KOPT-K1 (cell line): ENCODE results near the gene CELF2.

Experiments
- H3K27ac ChIP-seq: fragments of 200-600 bp; sonication (generic); 2 replicates; pipeline ENCODE4 v1.5.1; 2016; ENCODE audit warnings: antibody characterized with exemption, mild to moderate bottlenecking, low read depth, low read length; ENCODE audit not compliant: poor library complexity, severe bottlenecking
- H3K36me3 ChIP-seq: fragments of 200-600 bp; sonication (generic); 2 replicates; pipeline ENCODE4 v1.5.1; 2017; ENCODE audit warnings: antibody characterized with exemption, mild to moderate bottlenecking, low read length, moderate library complexity; ENCODE audit not compliant: insufficient read depth
- H3K9me3 ChIP-seq: fragments of 200-600 bp; sonication (generic); 2 replicates; pipeline ENCODE4 v1.5.1; 2017; ENCODE audit warnings: antibody characterized with exemption, low read length, mild to moderate bottlenecking; ENCODE audit not compliant: insufficient read depth, poor library complexity, severe bottlenecking

Gene CELF2

DNA sequence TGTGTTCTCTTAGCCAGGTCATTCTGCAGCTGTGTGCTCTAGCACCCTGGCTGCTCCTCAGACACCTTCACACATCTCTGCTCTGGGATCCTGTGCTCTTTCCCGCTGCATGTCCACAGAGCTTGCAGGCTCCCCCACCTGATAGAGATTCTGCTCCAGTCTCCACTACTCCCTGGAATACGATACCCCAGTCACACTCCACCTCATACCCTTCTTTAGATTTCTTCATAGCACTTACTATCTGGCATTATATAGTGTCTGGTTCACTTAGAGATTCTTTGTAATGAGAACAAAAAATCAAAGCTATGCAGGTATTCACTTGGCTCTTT, 88.0 kb downstream of the CELF2 start:
- no peak overlapping the region for H3K27ac ChIP-seq
- H3K36me3 ChIP-seq, result no peaks in the 10 kb centered on the region
- peaks cover 9% of the 10 kb centered on the region for H3K9me3 ChIP-seq

DNA sequence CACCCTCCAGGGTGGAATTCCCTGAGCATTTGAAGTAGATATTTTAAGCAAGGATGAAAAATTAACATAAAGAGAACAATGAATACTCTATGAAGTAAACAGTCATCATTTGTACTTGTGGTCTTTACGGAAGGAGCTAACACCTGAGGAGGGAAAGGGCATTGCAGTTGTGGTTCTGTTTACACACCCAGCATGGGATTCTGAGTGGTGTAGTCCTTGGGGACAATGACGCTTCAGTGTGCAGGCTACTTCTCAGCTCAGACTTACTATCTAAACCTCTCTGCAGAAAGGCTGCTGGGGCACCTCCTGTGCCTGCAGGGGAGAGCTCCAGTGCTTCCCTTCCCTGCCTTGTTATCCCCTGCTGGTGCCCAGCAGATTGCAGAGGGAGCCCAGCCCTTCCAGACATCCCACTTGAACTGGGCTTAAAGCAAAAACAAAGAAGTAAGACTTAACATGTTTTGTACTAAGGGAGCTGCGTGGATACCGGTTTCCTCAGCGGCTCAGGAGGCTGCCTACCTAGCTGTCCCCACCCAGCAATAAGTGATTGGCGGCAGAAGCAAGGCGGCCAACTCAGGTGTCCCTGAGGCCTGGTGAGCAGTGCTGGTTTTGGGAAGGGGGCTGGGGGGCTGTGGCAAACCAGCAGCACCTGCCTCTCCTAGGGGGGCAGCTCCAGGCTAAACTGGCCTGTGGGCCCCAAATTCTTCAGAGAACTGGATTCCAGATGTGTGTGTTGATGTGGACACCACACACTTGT, 89.1 kb downstream of the CELF2 start:
- Histone ChIP-seq H3K27ac (no peak overlapping the region), H3K9me3 (peaks cover 9% of the 10 kb centered on the region), H3K36me3 (no peaks in the 10 kb centered on the region)

DNA sequence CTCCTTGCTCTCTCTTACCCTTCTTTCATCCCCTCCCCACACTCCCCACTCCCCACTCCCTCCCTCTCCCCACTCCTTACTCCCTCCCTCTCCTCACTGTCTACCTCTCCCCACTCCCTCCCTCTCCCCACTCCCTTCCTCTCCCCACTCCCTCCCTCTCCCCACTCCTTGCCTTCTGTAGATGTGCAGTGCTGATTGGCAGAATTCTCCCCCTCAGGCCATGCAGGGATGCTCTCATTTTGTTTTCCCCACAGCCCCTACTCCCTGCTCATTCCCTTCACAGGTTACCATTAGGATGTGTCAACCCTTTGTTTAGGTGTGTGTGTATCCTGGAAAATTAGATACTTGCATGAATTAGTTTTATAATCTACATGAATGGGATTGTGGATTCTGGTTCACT, 90.3 kb downstream of the CELF2 start:
- Histone ChIP-seq H3K27ac (no peak overlapping the region), H3K36me3 (no peaks in the 10 kb centered on the region), H3K9me3 (peaks cover 9% of the 10 kb centered on the region)

DNA sequence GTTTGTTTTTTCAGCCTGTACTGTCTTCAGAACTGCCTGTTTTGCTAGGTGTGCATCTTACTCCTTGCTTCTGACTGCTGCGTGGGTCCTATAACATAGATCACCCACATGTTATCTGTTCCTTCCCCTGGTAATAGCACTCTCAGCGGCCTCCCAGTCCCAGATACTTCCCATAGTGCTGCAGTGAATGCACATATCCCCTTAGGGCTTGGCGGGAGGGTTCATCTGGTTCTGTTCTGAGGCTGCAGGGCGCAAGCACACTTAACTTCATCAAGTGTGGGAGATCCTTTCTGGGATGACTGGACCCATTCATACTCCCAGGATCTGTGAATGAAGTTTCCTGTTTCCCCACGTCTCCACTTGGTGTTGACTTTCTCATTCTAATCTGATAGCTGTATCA, 90.7 kb downstream of the CELF2 start:
- Histone ChIP-seq H3K9me3 (peaks cover 9% of the 10 kb centered on the region), H3K36me3 (no peaks in the 10 kb centered on the region), H3K27ac (no peak overlapping the region)

DNA sequence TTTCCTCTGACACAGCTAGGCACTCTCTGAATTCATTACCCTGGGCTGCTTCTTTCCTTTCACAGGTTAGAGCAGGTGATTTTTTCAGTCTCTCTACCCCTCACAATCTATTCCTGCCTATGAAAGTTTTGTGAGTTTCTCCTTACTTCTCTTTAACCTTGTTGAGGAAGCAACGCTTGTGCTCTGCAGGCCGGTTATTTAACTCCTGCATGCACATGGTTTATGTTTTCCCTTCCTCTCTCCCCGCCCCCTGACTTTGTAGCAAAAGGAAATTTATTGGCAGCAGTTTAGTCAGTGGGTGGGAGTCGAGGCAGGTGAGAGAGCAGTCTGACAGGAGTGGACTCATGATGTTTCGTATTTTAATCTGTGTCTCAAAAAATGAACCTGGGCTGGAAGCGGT, 91.9 kb downstream of the CELF2 start:
- peaks cover 9% of the 10 kb centered on the region for H3K9me3 ChIP-seq
- no peak overlapping the region for H3K27ac ChIP-seq
- H3K36me3 ChIP-seq, result no peaks in the 10 kb centered on the region

DNA sequence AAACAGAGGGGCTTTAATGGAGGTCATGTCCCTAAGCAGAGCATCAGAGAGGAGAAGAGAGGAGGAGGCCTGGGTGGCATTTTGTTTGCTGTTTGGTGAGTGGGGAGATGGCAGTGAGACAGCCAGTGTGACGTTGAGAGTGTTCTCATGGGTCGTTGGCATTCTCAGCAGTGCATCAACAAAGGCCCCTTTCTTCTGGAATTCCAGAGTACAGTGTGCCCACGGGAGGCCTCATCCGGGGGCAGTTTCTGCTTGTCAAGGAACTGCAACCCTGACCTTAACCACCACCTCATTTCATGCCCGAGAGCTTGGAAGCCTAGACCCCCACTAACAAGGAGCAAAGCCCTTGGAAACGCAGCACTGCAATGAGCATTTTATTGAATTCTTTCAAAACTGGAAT, 92.9 kb downstream of the CELF2 start:
- Histone ChIP-seq H3K27ac (no peak overlapping the region), H3K36me3 (no peaks in the 10 kb centered on the region), H3K9me3 (peaks cover 9% of the 10 kb centered on the region)

DNA sequence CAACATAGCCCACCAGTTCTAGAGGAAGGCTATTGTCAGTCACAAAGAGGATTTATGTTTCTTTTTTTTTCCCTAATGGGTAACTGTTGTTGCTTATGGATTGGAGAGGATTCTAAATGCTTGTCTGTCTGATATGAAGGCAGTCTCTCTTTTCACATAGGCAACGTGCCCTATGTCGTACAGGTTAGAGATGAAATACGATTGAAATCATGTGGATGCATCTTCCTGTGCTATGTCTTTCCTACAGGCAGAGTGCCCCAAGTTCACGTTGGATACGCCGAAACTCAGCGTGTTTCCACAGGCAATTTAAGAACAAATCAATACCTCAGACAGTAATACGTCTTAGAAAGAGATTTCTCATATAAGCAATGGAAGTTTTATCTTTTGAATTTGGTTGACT, 93.8 kb downstream of the CELF2 start:
- Histone ChIP-seq H3K36me3 (no peaks in the 10 kb centered on the region), H3K9me3 (peaks cover 9% of the 10 kb centered on the region), H3K27ac (no peak overlapping the region)

DNA sequence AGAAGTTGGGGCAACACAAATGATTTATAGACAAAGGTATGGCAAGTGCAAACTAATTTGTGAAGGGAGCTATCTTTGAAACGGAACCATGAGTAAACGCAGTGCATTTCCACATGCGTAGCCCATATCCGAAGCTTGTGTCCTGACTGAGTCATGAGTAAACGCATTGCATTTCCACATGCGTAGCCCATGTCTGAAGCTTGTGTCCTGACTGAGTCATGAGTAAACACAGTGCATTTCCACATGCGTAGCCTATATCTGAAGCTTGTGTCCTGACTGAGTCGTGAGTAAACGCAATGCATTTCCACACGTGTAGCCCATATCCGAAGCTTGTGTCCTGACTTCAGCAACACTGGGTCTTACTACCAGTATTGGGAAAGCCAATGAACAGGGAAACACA, 95.0 kb downstream of the CELF2 start:
- Histone ChIP-seq H3K36me3 (no peaks in the 10 kb centered on the region), H3K9me3 (peaks cover 9% of the 10 kb centered on the region), H3K27ac (no peak overlapping the region)

DNA sequence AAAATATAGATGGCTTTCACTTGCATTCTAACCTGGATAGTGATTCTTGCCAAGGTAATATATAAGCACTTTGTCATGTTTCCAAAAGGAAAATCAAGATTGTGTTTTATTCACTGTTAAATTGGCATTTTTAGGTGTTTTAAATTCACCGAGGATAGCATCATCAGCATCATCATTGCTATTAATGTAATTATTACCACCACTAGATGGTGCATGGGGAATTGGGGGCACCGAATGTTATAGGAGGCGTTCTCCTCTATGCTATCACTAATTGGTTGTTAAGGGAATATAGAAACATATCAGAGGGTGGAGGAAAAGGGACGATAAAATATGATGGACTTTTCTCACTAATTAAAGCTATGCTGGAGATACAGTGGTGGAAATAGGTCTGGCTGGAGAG, 95.5 kb downstream of the CELF2 start:
- H3K27ac ChIP-seq, result no peak overlapping the region
- no peaks in the 10 kb centered on the region for H3K36me3 ChIP-seq
- H3K9me3 ChIP-seq, result peaks cover 9% of the 10 kb centered on the region

DNA sequence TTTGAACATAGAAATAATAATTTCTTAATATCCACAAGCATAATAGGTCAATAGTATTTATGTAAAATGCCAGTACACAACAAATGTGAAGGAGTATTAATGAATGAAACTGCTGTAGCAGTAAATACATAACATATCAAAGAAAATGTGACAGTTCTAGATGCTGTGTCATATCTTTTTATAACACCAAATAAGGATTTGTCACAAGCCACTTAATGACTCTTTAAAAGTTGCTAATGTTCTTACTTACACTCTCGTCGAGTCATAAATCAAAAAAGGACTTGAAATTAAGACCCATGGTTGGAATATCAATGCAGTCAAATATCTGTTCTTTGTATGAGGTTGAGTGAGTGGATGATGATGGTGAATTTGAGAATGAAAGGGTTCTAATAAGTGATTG, 96.6 kb downstream of the CELF2 start:
- Histone ChIP-seq H3K27ac (no peak overlapping the region), H3K9me3 (peaks cover 6% of the 10 kb centered on the region), H3K36me3 (no peaks in the 10 kb centered on the region)

DNA sequence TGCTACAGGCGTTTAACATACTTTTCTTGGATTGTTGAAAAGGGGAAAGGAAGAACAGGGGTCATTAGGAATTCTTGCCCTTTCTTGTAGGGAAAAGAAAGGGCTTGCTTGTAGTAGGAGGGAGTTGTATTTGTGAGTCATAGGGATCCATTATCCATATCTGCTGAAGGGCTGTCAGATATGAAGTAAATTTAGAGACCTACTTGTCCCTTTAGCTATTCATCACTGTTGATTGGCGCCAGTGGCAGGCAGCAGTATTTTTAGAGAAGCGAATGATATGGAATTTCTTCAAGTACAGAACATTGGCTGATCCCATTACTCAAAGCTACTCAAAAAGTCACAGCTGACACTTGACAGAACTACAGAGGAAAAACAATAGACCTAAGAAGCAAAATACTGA, 97.7 kb downstream of the CELF2 start:
- Histone ChIP-seq H3K27ac (no peak overlapping the region), H3K36me3 (no peaks in the 10 kb centered on the region), H3K9me3 (no peaks in the 10 kb centered on the region)

DNA sequence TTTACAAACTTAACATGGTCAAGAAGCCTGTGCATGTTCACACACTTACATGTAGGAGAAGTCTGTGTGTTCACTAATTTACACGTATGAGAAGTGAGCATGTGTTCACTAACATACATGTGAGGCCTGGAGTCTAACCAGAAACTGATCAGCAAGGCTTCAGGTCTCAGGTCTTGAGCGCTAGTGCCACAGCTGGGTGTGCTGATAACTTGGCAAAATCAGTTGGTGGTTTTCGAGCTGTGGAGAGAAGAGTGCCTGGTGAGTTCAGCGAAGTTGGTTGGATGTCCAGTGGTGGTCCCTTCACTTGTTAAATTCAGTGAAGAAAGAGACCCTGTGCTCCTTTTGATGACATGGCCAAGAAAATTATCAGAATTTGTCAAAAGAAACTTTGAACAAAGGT, 98.7 kb downstream of the CELF2 start:
- H3K27ac ChIP-seq, result no peak overlapping the region
- no peaks in the 10 kb centered on the region for H3K36me3 ChIP-seq
- no peaks in the 10 kb centered on the region for H3K9me3 ChIP-seq

DNA sequence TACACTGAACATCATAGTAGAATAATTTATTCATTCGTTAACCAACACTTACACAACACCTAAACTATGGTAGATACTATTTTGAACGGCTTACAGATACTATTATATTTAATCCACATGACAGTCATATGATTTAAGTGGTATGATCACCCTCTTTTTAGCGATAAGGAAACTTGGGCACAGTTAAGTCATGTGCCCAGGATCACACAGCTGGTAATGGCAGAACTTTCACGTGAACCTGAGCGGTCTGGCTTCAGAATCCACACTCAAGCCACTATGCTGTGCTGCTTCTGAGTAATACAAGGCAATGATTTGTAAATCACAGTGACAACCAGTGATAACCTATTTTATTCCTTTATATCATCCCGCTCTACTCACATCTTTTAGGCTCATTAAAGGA, 99.1 kb downstream of the CELF2 start:
- Histone ChIP-seq H3K9me3 (no peaks in the 10 kb centered on the region), H3K36me3 (no peaks in the 10 kb centered on the region), H3K27ac (no peak overlapping the region)

DNA sequence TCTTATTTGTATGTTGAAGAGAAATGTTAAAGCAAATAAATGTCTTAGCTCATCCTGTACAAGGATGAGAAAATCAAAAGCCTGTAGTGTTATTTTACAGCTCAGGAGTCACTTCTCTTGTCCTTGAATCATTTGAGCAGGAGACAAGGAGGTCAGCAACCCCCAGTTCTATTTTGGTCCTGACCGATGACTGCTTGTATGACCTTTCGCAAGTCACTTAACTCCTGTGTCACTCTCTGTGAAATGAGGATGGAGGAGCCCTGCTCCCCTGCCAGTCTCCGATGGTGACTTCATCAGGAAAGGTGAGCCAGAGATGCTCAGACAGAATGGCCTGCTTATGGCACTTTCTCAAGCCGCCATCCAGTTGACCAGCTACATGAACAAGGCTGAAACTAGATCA, 101.0 kb downstream of the CELF2 start:
- H3K9me3 ChIP-seq, result no peaks in the 10 kb centered on the region
- H3K27ac ChIP-seq, result no peak overlapping the region
- no peaks in the 10 kb centered on the region for H3K36me3 ChIP-seq

DNA sequence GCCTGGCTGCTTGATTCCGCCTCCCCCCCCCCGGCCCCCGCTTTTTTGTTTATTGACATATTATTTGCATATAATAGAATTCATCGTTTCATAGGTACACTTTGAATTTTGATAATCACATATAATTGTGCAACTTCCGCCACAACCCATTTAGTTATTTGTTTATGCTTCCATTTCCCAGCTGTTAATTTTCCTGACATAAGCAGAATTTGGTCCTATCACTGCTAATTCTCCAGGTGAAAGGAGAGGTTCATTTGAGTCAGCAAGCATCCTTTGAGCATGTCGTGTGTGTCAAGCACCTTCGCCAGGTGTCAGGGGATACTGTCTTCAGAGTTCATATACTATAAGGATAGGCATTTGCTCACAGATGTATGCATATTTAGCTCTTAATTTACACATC, 102.2 kb downstream of the CELF2 start:
- Histone ChIP-seq H3K9me3 (no peaks in the 10 kb centered on the region), H3K27ac (no peak overlapping the region), H3K36me3 (no peaks in the 10 kb centered on the region)

DNA sequence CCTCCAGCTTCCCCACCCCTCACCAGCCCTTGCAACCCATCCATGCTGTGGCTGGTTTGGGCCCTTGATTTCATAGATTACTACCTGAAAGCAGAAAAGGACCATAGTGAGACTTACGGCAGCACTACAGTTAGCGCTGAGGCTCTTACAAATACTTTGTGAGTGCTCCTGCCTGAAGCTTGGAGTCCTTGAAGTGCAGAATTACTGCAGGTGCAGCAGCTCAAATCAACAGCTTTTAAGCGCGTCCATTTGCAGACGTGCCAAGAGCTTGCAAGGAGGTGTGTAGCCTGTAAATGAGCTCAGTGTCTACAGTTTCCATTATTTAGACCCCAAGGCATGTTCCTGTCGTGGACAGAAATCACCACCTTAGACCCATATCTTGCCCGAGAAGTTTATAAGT, 103.0 kb downstream of the CELF2 start:
- Histone ChIP-seq H3K27ac (no peak overlapping the region), H3K36me3 (no peaks in the 10 kb centered on the region), H3K9me3 (no peaks in the 10 kb centered on the region)
